Prostate gland (tissue), 2 donors: Measurements from ENCODE around the gene MARCHF2. TPM values are rescaled to one million over a fixed set of nuclear protein-coding genes. Genes with fewer than 3 reads are reported as not detected.

Experiments used
- DNase-seq: peaks from one replicate; pipeline ENCODE4 v3.0.0-alpha.2; 2019; ENCODE audit warnings: low spot score
- H3K27ac ChIP-seq, 2 donors: fragments of 200-600 bp; sonication (generic); 2 replicates each; pipeline ENCODE4 v1.5.1; 2017 to 2019
- H3K27me3 ChIP-seq: fragments of 200-600 bp; sonication (generic); replicated peaks from 2 replicates; pipeline ENCODE4 v1.5.1; 2019; ENCODE audit not compliant: insufficient read depth
- H3K36me3 ChIP-seq, 2 donors: fragments of 200-600 bp; sonication (generic); 1 replicate in 1 of 2; 2 replicates in 1 of 2; pipeline versions ENCODE4 v1.5.1 to v1.8.1; 2017 to 2019
- H3K4me1 ChIP-seq: fragments of 200-600 bp; sonication (generic); replicated peaks from 2 replicates; pipeline ENCODE4 v1.5.1; 2019
- H3K4me3 ChIP-seq, 2 donors: fragments of 200-600 bp; sonication (generic); 2 replicates each; pipeline ENCODE4 v1.5.1; 2017 to 2019
- H3K9me3 ChIP-seq: fragments of 200-600 bp; sonication (generic); 2 replicates; pipeline ENCODE4 v1.5.1; 2017
- CTCF ChIP-seq, 4 experiments: fragments of 200-600 bp in 2 of 4; fragments of 450-650 bp in 2 of 4; sonication (generic) in 2 of 4; IDR thresholded peaks; 1 replicate in 3 of 4; 2 replicates in 1 of 4; pipeline ENCODE4 v1.5.1; 2016 to 2019; ENCODE audit warnings: antibody characterized with exemption in 4 of 4, mild to moderate bottlenecking in 2 of 4, moderate library complexity in 2 of 4
- POLR2A ChIP-seq: fragments of 450-650 bp; IDR thresholded peaks from one replicate; pipeline ENCODE4 v1.6.1; 2016; ENCODE audit warnings: antibody characterized with exemption, mild to moderate bottlenecking
- POLR2AphosphoS5 ChIP-seq: sonication (generic); formaldehyde crosslinking; IDR thresholded peaks from one replicate; pipeline ENCODE4 v1.6.1; 2017; ENCODE audit warnings: antibody characterized with exemption
- WGBS: methylation state at CpG from one replicate; pipeline ENCODE4 v1.1.5; 2018; 5-methylcytosine and 5-hydroxymethylcytosine counted together
- intact Hi-C: fragments of 100-400 bp; cut with DNase I; formaldehyde crosslinking; loops from one replicate; pipeline ENCODE4 v1.14.2; 2022
- microRNA-seq: library from miRNA; unstranded; fragments of <30 nt; microRNA quantifications from one replicate; pipeline ENCODE4, GENCODE V29; 2016
- small RNA-seq, 2 donors: library from RNA; depleted of rRNA; stranded (forward); fragments of <200 nt; gene quantifications; one replicate each; pipeline ENCODE3, GENCODE V24; 2016
- total RNA-seq, 2 donors: library from RNA; depleted of rRNA; stranded (reverse); fragments of >200 nt; gene quantifications; one replicate each; pipeline ENCODE4 v1.1.0, GENCODE V29; 2016

Gene MARCHF2
- total RNA-seq, 2 donors from 2014 or later, result 119 to 163 TPM

- Histone ChIP-seq H3K4me1 (no peaks in the 10 kb centered on the region), H3K27me3 (no peaks in the 10 kb centered on the region), H3K9me3 (no peaks in the 10 kb centered on the region), H3K27ac (no peak overlapping the region), H3K36me3 (peaks cover 23 to 24% of the 10 kb centered on the region in 2 donors), H3K4me3 (no peak overlapping the region)
- TF ChIP-seq CTCF (IDR thresholded peaks at IDR 0.05), result no peak
- no peak for TF ChIP-seq POLR2A
- no peak for TF ChIP-seq POLR2AphosphoS5
- intact Hi-C loops, result no loop called here
- no peak for DNase-seq
- 86% methylated on average over 16 of the region's 16 CpGs for whole genome bisulfite sequencing
Observed at GRCh38 chr19:8486661-8487136, 73.6 kb downstream of the MARCHF2 start.

- DNase-seq, result no peak
- Histone ChIP-seq H3K27me3 (no peaks in the 10 kb centered on the region), H3K4me1 (no peaks in the 10 kb centered on the region), H3K9me3 (no peaks in the 10 kb centered on the region), H3K27ac (no peak overlapping the region), H3K36me3 (peaks cover 23 to 24% of the 10 kb centered on the region in 2 donors), H3K4me3 (no peak overlapping the region)
- WGBS, result 74% methylated on average over 13 of the region's 13 CpGs
- TF ChIP-seq POLR2AphosphoS5 (no peak), CTCF (IDR thresholded peaks at IDR 0.05) (no peak), POLR2A (no peak)
- intact Hi-C loops, result no loop called here
Observed at GRCh38 chr19:8487137-8487851, 74.2 kb downstream of the MARCHF2 start.

GRCh38 chr19:8488365-8488764 lies 75.3 kb downstream of the MARCHF2 start:
- Histone ChIP-seq H3K36me3 (peaks cover 23 to 24% of the 10 kb centered on the region in 2 donors), H3K27ac (peak overlapping the region in 1 of 2 donors; percentile 23), H3K27me3 (no peaks in the 10 kb centered on the region), H3K4me1 (no peaks in the 10 kb centered on the region), H3K4me3 (no peak overlapping the region), H3K9me3 (no peaks in the 10 kb centered on the region)
- no peak for DNase-seq
- 70% methylated on average over 15 of the region's 15 CpGs for WGBS
- intact Hi-C loops, result no loop called here
- no peak for TF ChIP-seq CTCF (IDR thresholded peaks at IDR 0.05)
- no peak for TF ChIP-seq POLR2AphosphoS5
- TF ChIP-seq POLR2A, result no peak

Small RNAs within 50 kb of the gene (microRNA-seq; reads per million reads assigned to microRNA genes)
- 2.0 reads per million, percentile 28 among the genes with 10 or more reads in this experiment for gene MIR4999

Small RNAs within 50 kb of the gene (small RNA-seq; reads per million reads assigned to genes)
- gene MIR4999, result 0 to 0.37 reads per million in 2 donors

Other genes with a start within 250 kb of the MARCHF2 start
- gene CERS4, start 203.9 kb upstream of the MARCHF2 start, total RNA-seq, result 100 to 1,000 TPM; 170 to 176 TPM
- 10 to 100 TPM; 50.8 to 91.4 TPM for gene CD320, start 104.9 kb upstream of the MARCHF2 start, total RNA-seq
- gene NDUFA7, start 91.9 kb upstream of the MARCHF2 start, total RNA-seq, result 10 to 100 TPM; 39.6 to 52.6 TPM
- 100 to 1,000 TPM; 488 to 498 TPM for gene RPS28, start 91.8 kb upstream of the MARCHF2 start, total RNA-seq
- 10 to 100 TPM; 15.4 to 23.8 TPM for gene KANK3, start 70.0 kb upstream of the MARCHF2 start, total RNA-seq
- 10 to 100 TPM; 25.7 to 26.4 TPM for gene ANGPTL4, start 49.1 kb upstream of the MARCHF2 start, total RNA-seq
- gene RAB11B, start 22.9 kb upstream of the MARCHF2 start, total RNA-seq, result 100 to 1,000 TPM in 1 of 2 donors, 10 to 100 TPM in 1; 60.7 to 103 TPM
- gene HNRNPM, start 31.7 kb downstream of the MARCHF2 start, total RNA-seq, result 100 to 1,000 TPM; 111 to 147 TPM
- gene PRAM1, start 89.3 kb downstream of the MARCHF2 start, total RNA-seq, result 1 to 10 TPM; 2.4 to 5.3 TPM
- gene ZNF414, start 100.9 kb downstream of the MARCHF2 start, total RNA-seq, result 10 to 100 TPM; 24.4 to 59.5 TPM
- gene MYO1F, start 164.1 kb downstream of the MARCHF2 start, total RNA-seq, result 1 to 10 TPM; 6.1 to 9.4 TPM
- 10 to 100 TPM in 1 of 2 donors, 1 to 10 TPM in 1; 9.7 to 48.1 TPM for gene ADAMTS10, start 197.4 kb downstream of the MARCHF2 start, total RNA-seq
- gene NFILZ, start 217.3 kb downstream of the MARCHF2 start, total RNA-seq, result not detected